B cell (primary cell): ENCODE measurements around the gene BHLHE23. TPM values are rescaled to one million over a fixed set of nuclear protein-coding genes. Genes with fewer than 3 reads are reported as not detected.

Experiments
- ATAC-seq: fragments of 200-7000 bp; cut with Tn5 transposase; one replicate; pipeline ENCODE4 v1.10.0; 2021; ENCODE audit warnings: low read depth, mild to moderate bottlenecking, moderate number of reproducible peaks, moderate library complexity
- CTCF ChIA-PET: fragments of 350-600 bp; sonication (Branson Sonifier 250); formaldehyde crosslinking; loops from one replicate; lab custom pipeline; 2021; ENCODE audit warnings: antibody characterized with exemption, inconsistent platforms; lab: Charles Lee
- POLR2A ChIA-PET: fragments of 350-600 bp; sonication (Branson Sonifier 250); formaldehyde crosslinking; loops from one replicate; lab custom pipeline; 2021; ENCODE audit warnings: antibody characterized with exemption; lab: Charles Lee
- DNase-seq: peaks from one replicate; pipeline ENCODE4 v3.0.0; 2013
- H2AFZ ChIP-seq: 2 replicates; pipeline ENCODE4 v1.6.1; 2012; ENCODE audit warnings: mild to moderate bottlenecking, low read depth, low read length; ENCODE audit not compliant: insufficient read depth, poor library complexity, severe bottlenecking
- H3K27ac ChIP-seq, 2 donors: 1 replicate in 1 of 2; 2 replicates in 1 of 2; pipeline ENCODE4 v1.5.1; 2012 to 2013; ENCODE audit warnings: low read length in 2 of 2, mild to moderate bottlenecking in 2 of 2, moderate library complexity in 1 of 2
- H3K27me3 ChIP-seq, 4 experiments: fragments of 200-600 bp in 1 of 4; sonication (generic) in 1 of 4; replicated peaks in 1 of 4; 1 replicate in 2 of 4; 2 replicates in 2 of 4; pipeline versions ENCODE4 v1.6.1 to v1.7.0; 2013 to 2016; ENCODE audit warnings: low read length in 3 of 4, mild to moderate bottlenecking in 2 of 4, mixed read lengths in 1 of 4, moderate library complexity in 1 of 4; ENCODE audit not compliant: insufficient read depth in 4 of 4, control insufficient read depth in 3 of 4; ENCODE audit errors: control extremely low read depth in 1 of 4
- H3K36me3 ChIP-seq, 2 experiments: replicated peaks in 1 of 2; 1 replicate in 1 of 2; 2 replicates in 1 of 2; pipeline versions ENCODE4 v1.6.1 to v1.7.1; 2013; ENCODE audit warnings: low read length in 1 of 2; ENCODE audit not compliant: insufficient read depth in 2 of 2, control insufficient read depth in 1 of 2; ENCODE audit errors: control extremely low read depth in 1 of 2, extremely low read depth in 1 of 2
- H3K4me1 ChIP-seq, 2 donors: fragments of 200-600 bp in 1 of 2; sonication (generic) in 1 of 2; 1 replicate in 1 of 2; 2 replicates in 1 of 2; pipeline versions ENCODE4 v1.5.1 to v1.6.1; 2013 to 2017; ENCODE audit warnings: low read length in 2 of 2; ENCODE audit not compliant: control insufficient read depth in 2 of 2, insufficient read depth in 2 of 2
- H3K4me2 ChIP-seq: replicated peaks from 2 replicates; pipeline ENCODE3; 2012; ENCODE audit warnings: mild to moderate bottlenecking, low read depth, low read length; ENCODE audit not compliant: poor library complexity, severe bottlenecking
- H3K4me3 ChIP-seq, 5 experiments: fragments of 200-600 bp in 1 of 5; sonication (generic) in 1 of 5; 1 replicate in 3 of 5; 2 replicates in 2 of 5; pipeline versions ENCODE4 v1.5.1 to v1.7.0; 2011 to 2016; ENCODE audit warnings: low read length in 4 of 5, mild to moderate bottlenecking in 4 of 5, low read depth in 2 of 5, control low read depth in 1 of 5, moderate library complexity in 1 of 5; ENCODE audit not compliant: insufficient read depth in 1 of 5; ENCODE audit errors: control extremely low read depth in 1 of 5, extremely low read depth in 1 of 5
- H3K79me2 ChIP-seq: fragments of 200-600 bp; sonication (generic); one replicate; pipeline ENCODE4 v1.6.0; 2016; ENCODE audit warnings: low read length; ENCODE audit not compliant: control insufficient read depth, insufficient read depth
- H3K9ac ChIP-seq: fragments of 200-600 bp; sonication (generic); 2 replicates; pipeline ENCODE4 v1.6.1; 2017; ENCODE audit warnings: mild to moderate bottlenecking, low read length, moderate library complexity
- H3K9me3 ChIP-seq, 3 donors: one replicate each; pipeline versions ENCODE4 v1.6.1 to v1.7.1; 2013; ENCODE audit warnings: low read length in 2 of 3; ENCODE audit not compliant: control insufficient read depth in 2 of 3, insufficient read depth in 1 of 3; ENCODE audit errors: control extremely low read depth in 1 of 3
- H4K20me1 ChIP-seq: 2 replicates; pipeline ENCODE4 v1.6.0; 2012; ENCODE audit warnings: mild to moderate bottlenecking, low read length; ENCODE audit not compliant: insufficient read depth, control insufficient read depth, poor library complexity, severe bottlenecking
- H3K27ac Mint-ChIP-seq: one replicate; pipeline ENCODE4 v1.8.0; 2021; ENCODE audit warnings: mixed read lengths
- H3K27me3 Mint-ChIP-seq: one replicate; pipeline ENCODE4 v1.8.0; 2021; ENCODE audit warnings: mixed read lengths
- H3K4me1 Mint-ChIP-seq: one replicate; pipeline ENCODE4 v1.8.0; 2021; ENCODE audit warnings: mixed read lengths
- H3K4me3 Mint-ChIP-seq: one replicate; pipeline ENCODE4 v1.8.0; 2021; ENCODE audit warnings: mixed read lengths
- H3K9me3 Mint-ChIP-seq: one replicate; pipeline ENCODE4 v1.8.0; 2022; ENCODE audit warnings: mixed read lengths; ENCODE audit not compliant: insufficient read depth
- CTCF ChIP-seq: fragments of 200-600 bp; IDR thresholded peaks from one replicate; pipeline ENCODE4 v1.8.0; 2022; ENCODE audit warnings: antibody characterized with exemption, mild to moderate bottlenecking
- EZH2 ChIP-seq: IDR thresholded peaks from 2 replicates; pipeline ENCODE4 v1.6.1; 2012; ENCODE audit warnings: borderline replicate concordance, low read depth, mild to moderate bottlenecking, moderate library complexity, low read length; ENCODE audit not compliant: insufficient read depth, poor library complexity, severe bottlenecking
- WGBS: methylation state at CpG from one replicate; pipeline ENCODE4 v1.1.5; 2013; ENCODE audit warnings: missing lambda C conversion rate; ENCODE audit not compliant: insufficient coverage; 5-methylcytosine and 5-hydroxymethylcytosine counted together
- intact Hi-C: fragments of 100-400 bp; cut with micrococcal nuclease; formaldehyde crosslinking; loops from one replicate; pipeline ENCODE4 v1.10.0; 2022
- polyA plus RNA-seq: library from polyadenylated mRNA; depleted of rRNA; stranded (reverse); fragments of >200 nt; gene quantifications from 2 replicates; pipeline ENCODE4 v1.2.3, GENCODE V29; 2012
- total RNA-seq, 2 donors: library from RNA; stranded (reverse); fragments of 120-200 nt in 1 of 2; gene quantifications; 1 replicate in 1 of 2; 2 replicates in 1 of 2; pipeline versions ENCODE4 v1.2.3 to v1.2.4, GENCODE V29; 2013 to 2022

The BHLHE23 gene
- total and polyA plus RNA-seq, 2 donors (not counting 1 experiment from before 2014, with no cell fraction given) = not detected

DNA sequence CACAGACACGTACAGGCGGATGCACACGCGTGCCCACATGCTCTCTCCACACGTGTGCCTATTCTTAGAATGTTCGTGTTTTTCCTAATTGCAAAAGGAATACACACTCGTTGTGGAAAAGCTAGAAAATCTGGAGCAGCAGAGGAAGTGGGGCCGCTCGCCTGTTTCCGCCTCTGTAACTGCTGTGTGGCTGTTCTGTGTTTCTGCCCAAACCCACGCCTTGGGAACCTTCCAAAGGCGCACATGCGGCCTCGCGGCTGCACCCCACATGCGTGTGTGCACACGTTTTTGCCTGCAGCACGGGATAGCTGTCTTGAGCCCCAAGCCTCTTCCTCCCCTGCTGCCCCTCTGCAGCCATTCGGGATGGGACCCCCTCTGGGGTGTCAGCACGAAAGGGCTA, 42.1 kb downstream of the BHLHE23 start:
- TF ChIP-seq CTCF = no peak
- TF ChIP-seq EZH2 = no peak
- no peaks in the 10 kb centered on the region for H3K27me3 Mint-ChIP-seq
- H3K4me3 ChIP-seq = no peak overlapping the region
- H3K27ac ChIP-seq = no peak overlapping the region
- H3K4me1 ChIP-seq = peaks cover 2% of the 10 kb centered on the region in 2 donors
- no peak for DNase-seq
- ATAC-seq = no peak
- H3K4me2 ChIP-seq = no peak overlapping the region
- peaks cover 0 to 41% of the 10 kb centered on the region in 2 experiments for H3K36me3 ChIP-seq
- 66% methylated on average over 20 of the region's 20 CpGs for WGBS
- no peaks in the 10 kb centered on the region for H3K27me3 ChIP-seq
- ChIA-PET CTCF (interaction anchor here (0.6 to 1.4 kb wide), 2 partner anchors 44 to 67 kb away, joined by 3 read pairs; no protein-coding TSS in a partner anchor), POLR2A (interaction anchor here (1.4 kb wide), 1 partner anchor 10 kb away, joined by 4 read pairs; no protein-coding TSS in a partner anchor)
- H2AFZ ChIP-seq = no peak overlapping the region
- H3K4me3 Mint-ChIP-seq = no peak overlapping the region
- intact Hi-C loops = no loop called here
- no peaks in the 10 kb centered on the region for H3K9me3 ChIP-seq
- peaks cover 4% of the 10 kb centered on the region for H3K4me1 Mint-ChIP-seq
- H3K9ac ChIP-seq = no peak overlapping the region
- H3K79me2 ChIP-seq = peaks cover 16% of the 10 kb centered on the region
- no peak overlapping the region for H3K27ac Mint-ChIP-seq
- H3K9me3 Mint-ChIP-seq = no peaks in the 10 kb centered on the region
- H4K20me1 ChIP-seq = peaks cover 27% of the 10 kb centered on the region

DNA sequence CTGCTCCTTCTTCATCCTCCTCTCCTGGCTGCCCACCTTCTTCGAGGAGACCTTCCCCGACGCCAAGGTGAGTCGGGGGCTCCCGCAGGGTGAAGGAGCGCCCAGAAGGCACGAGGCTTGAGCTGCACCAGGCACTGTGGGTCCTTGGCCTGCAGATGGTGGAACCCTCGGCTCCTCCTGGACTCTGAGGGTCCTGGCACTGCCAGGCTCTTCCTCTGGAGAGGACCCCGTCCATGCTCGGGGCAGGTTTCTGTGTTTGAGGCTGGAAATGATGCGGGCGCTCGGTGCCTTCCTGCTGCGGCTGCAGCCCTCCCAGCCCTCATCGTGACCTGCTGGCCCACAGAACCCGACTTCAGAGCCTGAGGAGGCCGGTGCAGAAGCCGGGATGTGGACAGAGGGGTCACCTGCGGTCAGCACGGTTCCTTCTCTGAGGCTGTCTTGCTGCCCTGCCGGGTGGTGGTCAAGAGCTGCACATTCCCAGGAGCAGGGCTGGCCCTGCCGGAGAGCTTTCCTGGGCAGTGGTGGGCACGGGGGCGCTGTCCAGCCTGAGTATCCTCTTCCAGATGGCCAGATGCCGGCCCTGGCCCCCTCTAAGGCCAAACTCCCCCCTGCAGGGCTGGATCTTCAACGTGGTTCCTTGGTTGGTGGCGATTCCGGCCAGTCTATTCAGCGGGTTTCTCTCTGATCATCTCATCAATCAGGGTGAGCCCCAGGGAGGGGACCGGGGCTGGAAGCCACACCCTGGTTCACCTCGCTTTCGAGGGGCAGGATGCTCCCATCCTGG, 43.0 kb downstream of the BHLHE23 start:
- Histone ChIP-seq H3K27me3 (no peaks in the 10 kb centered on the region), H3K4me2 (no peak overlapping the region), H4K20me1 (peaks cover 36% of the 10 kb centered on the region), H2AFZ (no peak overlapping the region), H3K79me2 (peaks cover 23% of the 10 kb centered on the region), H3K4me3 (no peak overlapping the region), H3K36me3 (peaks cover 0 to 41% of the 10 kb centered on the region in 2 experiments), H3K9ac (no peak overlapping the region), H3K9me3 (no peaks in the 10 kb centered on the region), H3K4me1 (peaks cover 7 to 11% of the 10 kb centered on the region in 2 donors), H3K27ac (no peak overlapping the region)
- TF ChIP-seq EZH2 = no peak
- ATAC-seq = no peak
- no peak for DNase-seq
- H3K27ac Mint-ChIP-seq = no peak overlapping the region
- intact Hi-C loops = no loop called here
- no peaks in the 10 kb centered on the region for H3K9me3 Mint-ChIP-seq
- POLR2A ChIA-PET = interaction anchor here (1.4 kb wide), 1 partner anchor 9 kb away, joined by 4 read pairs; no protein-coding TSS in a partner anchor
- 95% methylated on average over 32 of the region's 32 CpGs for WGBS
- H3K4me3 Mint-ChIP-seq = no peak overlapping the region
- H3K27me3 Mint-ChIP-seq = no peaks in the 10 kb centered on the region
- CTCF ChIA-PET = interaction anchor here (1.2 to 1.4 kb wide), 2 partner anchors 9 to 66 kb away, joined by 3 to 4 read pairs; no protein-coding TSS in a partner anchor
- peaks cover 12% of the 10 kb centered on the region for H3K4me1 Mint-ChIP-seq
